GM19035 (cell line): ENCODE measurements around the gene PTCHD1.

ENCODE experiments used
- ATAC-seq: cut with Tn5 transposase; IDR thresholded peaks from one replicate; pipeline ENCODE4 v1.9.1; 2021; ENCODE audit not compliant: unreplicated experiment

PTCHD1 gene

DNA sequence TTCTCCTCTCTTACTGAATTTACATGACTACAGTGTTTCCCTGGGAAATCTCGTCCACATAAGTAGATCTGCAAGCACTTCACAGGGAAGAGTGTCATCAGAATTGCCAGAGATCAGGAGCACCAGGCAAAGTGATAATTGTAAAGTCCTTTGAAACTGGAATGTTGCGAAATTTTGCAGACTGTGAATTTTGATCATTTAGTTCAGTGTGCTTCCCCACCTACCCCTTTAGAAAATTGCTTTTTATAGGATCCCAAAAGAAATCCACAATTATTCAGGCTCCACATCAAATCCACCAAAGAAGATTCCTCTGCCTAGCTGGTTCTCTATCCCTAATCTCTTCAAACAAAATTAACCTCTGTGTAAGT, 10.2 kb downstream of the PTCHD1 start:
- no peak for ATAC-seq

DNA sequence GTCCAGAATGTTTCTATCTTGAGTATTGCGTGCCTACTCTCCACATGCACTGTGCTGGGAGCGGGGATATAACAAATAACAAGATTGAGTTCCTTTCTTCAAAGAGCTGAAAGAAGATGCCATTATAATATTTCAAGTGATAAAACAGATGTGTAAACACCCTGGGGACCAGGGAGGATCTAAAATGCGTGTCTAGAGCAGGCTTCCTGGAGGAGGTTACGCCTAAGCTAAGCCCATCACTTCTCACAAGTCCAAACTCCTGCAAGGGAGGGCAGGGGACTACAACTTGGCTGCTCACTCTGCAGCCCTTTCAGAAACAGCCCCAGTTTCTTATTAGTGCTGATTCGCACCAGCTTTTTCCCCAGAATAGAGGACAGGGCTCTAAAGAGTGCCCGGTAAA, 21.5 kb downstream of the PTCHD1 start:
- no peak for ATAC-seq

DNA sequence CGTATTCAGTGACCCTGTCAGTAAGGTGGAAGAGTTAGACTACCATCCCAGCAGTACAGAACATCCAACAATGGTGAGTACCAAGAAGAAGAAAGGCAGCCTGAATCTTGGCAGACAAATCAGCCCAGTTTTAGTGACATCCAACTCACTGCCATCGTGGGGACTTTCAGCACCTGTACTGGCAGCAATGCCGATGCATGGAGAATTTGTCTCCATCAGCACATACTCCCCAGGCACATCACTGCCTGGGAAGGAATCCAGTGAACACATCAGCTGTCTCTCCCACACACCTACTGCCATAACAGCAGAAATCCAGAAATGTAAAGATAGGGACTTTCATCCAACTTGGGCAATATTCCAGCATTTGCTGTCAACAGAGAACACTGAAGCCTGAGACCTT, 29.8 kb downstream of the PTCHD1 start:
- ATAC-seq, result no peak

GRCh38 chrX:23365541-23365940, 30.9 kb downstream of the PTCHD1 start:
- ATAC-seq, result no peak

DNA sequence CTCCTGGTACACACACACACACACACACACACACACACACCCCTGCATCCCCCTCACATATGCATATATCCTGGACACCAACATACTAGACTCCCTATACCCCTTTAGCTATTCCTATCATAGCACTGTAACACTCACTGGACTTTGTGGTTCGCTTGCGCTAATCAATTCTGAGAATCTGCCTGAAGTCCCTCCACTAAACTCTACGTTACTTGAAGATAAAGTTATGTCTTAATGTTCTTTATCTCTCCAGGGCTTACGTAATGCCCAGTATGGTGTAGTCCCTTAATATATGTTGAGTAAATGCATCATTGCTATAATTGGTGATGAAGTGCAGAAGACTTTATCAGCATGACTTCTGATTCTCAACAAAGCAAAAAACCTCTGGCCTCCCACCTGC, 32.3 kb downstream of the PTCHD1 start:
- no peak for ATAC-seq

DNA sequence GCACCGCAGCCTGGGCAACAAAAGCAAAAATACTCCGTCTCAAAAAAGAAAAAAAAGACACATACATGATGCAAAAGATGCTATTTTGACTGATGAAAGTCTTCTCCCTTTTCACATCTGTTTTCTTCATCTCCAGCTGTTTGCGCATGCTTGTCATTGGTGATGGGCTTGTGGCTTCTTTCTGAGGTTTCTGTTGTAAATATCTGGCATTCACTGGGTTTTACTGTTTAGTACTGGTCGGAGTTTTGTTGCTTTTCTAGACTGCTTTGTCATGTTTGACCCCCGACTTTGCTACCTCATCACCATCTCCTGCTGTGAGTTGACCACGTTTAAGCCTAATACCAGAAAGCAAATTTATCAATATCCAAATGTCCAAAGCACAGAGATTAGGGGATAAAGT, 34.4 kb downstream of the PTCHD1 start:
- ATAC-seq, result no peak

DNA sequence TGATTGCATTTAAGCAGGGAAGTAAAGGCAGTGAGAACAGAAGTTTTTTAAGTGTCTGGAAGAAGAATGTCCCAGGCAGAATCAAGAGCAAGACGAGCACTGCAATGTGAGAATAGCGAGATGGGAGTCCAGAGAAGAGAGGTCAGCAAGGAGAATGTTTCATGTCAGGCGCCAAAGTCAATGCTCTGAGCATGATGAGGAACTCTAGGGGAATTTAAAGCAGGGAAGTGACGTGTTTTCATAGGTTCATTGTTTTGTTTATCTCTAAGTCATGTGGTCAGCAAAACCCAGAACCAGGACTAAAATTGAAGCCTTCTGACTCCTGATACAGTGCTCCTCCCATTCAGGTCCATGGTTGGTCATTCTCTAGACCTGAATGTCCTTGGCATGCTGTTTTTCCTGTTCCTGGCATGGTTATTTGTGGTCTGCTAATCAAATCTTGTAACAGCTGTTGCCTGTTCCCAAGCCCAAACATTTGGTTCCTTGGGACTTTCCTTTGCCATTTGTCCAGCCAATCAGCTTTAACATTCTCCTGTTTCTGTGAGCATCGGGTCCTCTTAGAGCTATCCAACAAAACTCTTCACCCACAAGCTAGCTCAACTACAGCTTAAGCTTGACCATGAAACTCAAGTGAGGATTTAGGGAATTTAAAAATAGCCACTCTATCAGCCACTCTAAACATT, 37.7 kb downstream of the PTCHD1 start:
- ATAC-seq, result no peak

DNA sequence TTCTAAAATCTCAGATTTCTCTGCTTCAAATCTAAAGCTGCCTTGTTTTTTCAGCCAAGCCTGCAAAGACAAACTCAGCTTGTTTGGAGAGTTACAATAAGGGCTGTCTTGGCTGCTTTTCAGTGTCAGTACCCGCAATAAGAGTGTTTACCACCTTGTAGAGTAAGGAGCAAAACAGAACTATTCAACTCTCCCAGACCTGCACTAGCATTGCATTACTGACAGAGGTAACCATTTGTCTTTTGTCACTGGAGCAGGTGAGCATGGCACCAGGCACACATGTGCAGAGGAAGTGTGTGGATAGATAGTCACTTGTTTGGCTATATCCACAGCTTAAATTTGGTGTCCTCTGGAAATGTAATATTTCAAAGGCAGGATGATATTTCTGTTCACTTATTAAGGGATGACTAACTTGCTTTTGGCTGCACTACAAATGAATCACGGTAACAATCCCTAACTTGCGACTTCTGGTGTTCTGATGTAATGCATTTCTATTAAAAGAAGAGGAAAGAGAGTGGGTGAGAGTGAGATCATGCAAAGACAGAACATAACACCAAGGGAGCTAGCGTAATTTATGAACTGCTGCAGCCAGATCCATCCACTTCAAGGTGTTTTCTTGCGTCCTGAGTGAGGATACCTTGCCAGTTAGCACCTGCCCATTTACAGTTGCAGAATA, 38.6 kb downstream of the PTCHD1 start:
- no peak for ATAC-seq

- ATAC-seq, result no peak
Observed at GRCh38 chrX:23374291-23374690, 39.6 kb downstream of the PTCHD1 start.

DNA sequence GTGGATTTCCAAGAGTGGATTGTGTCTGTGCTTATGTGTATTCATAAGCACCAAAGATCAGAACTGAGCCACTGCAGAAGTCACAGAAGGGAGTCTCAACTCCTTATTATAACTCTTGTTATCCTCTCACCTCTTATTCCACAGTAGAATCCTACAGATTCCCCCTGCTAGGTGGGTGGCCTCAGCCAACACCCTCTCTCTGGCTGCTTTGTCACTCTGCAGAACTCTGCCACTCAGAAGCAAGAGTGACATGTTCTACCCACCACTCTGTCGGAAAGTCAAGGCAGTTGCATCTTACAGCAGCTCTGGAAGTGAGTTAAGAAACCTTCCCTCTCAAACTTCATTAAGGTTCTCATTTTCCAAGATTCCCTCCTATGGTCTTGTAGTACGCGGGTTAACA, 41.9 kb downstream of the PTCHD1 start:
- ATAC-seq, result no peak

DNA sequence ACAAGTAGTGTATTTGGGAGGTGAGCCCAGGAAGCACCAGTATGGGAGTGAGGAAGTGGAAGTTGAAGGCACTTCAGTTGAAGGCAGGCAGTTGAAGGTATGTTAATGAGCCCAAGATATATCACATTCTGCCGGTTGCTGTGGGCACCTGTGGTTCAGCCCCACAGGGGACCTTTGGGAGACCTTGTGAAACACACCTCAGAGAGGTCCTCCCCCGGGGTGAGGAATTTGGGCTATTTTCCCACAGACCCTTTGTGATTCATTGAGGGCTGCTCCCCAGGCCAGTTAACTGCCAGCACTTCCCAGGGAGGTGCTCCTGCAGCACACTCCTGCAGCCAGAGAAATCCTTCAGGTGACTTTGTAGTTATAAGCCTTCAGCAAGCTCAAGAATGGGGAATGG, 45.9 kb downstream of the PTCHD1 start:
- ATAC-seq, result no peak

- no peak for ATAC-seq
Observed at GRCh38 chrX:23381099-23382087, 46.7 kb downstream of the PTCHD1 start.

DNA sequence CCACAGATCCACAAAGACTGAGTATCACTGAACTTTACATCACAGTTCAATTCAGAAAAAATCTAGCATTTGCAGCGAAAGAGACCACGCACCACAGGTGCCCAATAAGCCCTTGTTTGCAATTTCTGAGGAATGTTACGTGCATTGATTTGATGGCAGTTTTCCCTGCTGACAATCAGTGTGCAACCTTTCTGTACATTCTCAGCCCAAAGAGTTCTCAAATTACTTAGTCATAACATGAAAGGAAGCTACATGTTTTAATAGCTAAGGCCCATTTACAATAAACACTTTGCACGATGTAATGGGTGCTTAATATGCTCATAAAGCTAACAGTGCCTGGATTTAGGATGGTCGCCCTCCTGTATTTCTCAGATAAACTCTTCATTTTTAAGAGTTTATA, 47.9 kb downstream of the PTCHD1 start:
- no peak for ATAC-seq

- no peak for ATAC-seq
Observed at GRCh38 chrX:23383411-23383810, 48.8 kb downstream of the PTCHD1 start.

DNA sequence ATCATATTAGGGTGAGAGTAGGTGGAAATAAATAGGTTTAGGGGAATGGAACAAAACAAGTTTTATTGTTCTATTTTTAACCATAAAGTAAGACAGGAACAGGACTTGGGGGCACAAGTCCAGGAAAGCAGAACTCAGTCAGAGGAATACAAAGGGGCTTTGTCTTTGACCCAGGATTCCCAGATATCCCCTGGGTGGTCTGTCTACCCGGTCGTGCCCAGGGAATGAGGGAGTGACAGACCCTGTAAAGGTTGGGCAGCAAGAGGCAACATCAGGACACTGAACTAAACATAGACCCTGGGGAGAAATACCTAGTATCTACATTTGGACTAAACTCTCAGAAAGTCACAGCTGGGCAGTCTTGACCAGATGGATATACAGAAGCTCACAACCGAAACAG, 50.6 kb downstream of the PTCHD1 start:
- ATAC-seq, result no peak

DNA sequence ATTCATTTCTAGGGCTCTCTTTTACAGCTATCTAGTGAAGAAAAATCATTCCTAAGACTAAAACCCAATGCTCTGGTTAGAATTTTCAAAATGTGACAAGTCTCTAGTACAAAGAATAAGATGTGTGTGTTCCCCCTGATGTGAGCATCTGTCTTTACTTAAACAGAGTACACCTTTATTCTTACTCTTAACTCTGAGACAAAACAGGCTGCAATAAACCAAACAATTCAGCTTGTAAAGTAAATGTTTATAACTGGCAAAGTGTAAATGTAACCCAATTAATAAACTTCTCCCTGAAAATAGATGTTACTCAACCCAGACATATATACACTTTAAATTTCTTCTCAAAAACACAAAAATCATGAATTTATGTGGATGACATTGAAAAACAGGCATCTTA, 51.6 kb downstream of the PTCHD1 start:
- ATAC-seq, result no peak

GRCh38 chrX:23386726-23387125, 52.1 kb downstream of the PTCHD1 start:
- ATAC-seq, result no peak

DNA sequence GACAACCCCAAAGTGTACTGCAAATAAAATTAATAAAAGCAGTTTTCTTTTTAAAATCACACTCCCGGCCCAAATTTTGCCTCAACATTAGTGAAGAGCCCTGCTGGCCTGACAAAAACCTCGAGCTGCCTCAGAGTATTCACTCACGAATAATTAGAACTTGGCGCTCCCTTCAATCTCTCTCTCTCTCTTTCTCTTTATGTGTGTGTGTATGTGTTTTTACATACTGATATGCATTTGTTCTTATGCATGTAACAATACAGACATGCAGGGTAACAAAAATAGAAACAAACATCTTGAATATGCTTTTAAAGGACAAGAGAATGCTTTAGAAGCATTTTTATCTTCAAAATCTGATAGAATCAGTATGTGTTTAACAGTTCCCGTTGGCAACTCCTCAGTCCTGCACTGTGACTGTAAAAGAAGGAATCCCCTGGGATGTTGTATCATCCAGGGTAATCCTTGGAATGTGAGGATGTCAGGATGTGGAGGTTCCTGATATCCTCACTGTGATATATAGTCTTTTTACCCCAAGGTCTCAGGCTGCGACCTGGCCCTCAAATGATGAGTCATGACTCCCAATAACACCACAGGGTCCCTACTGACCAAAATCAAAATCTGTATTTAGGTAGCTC, 53.0 kb downstream of the PTCHD1 start:
- ATAC-seq, result no peak

GRCh38 chrX:23389196-23389792, 54.6 kb downstream of the PTCHD1 start:
- no peak for ATAC-seq

GRCh38 chrX:23390979-23391378, 56.3 kb downstream of the PTCHD1 start:
- ATAC-seq, result no peak

DNA sequence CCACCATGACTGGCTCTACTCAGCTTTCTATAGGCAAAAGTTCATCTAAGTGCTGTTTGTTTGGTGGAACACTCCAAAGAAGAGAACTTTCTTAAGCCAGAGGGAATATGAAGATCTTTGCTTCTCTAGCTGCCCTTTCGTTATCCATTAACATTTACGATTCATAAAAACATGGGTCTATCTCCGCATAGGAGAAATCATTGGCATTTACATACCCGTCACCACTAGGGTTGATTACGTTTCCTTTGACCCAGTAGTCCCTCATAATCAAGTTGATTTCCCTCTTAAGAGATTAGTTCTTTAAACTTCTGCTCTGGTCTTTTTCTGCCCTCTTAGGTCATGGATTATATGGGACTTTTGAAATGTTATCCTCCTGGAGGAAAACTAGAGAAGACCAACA, 57.5 kb downstream of the PTCHD1 start:
- no peak for ATAC-seq
